BJ (cell line): ENCODE data around the gene FXYD6. TPM values are rescaled to one million over a fixed set of nuclear protein-coding genes. Genes with fewer than 3 reads are reported as not detected.

Experiments
- CTCF ChIA-PET: fragments of 350-600 bp; formaldehyde crosslinking; extraction: SDS; loops from one replicate; lab custom pipeline; 2021; ENCODE audit warnings: antibody characterized with exemption, inconsistent platforms; lab: Yijun Ruan, JAX
- POLR2A ChIA-PET: fragments of 300-600 bp; sonication (Branson Sonifier 250); formaldehyde crosslinking; extraction: SDS; loops from one replicate; lab custom pipeline; 2021; ENCODE audit warnings: antibody characterized with exemption; lab: Charles Lee
- DNase-seq: peaks from one replicate; pipeline ENCODE4 v3.0.0-alpha.2; 2011; ENCODE audit warnings: low read depth
- H3K27me3 ChIP-seq: 2 replicates; pipeline ENCODE4 v1.6.0; 2011; ENCODE audit warnings: low read length; ENCODE audit not compliant: control insufficient read depth, insufficient read depth
- H3K36me3 ChIP-seq: 2 replicates; pipeline ENCODE4 v1.5.1; 2011; ENCODE audit warnings: low read length; ENCODE audit not compliant: control insufficient read depth, insufficient read depth
- H3K4me3 ChIP-seq: 2 replicates; pipeline ENCODE4 v1.5.1; 2011; ENCODE audit warnings: low read depth, mild to moderate bottlenecking, control low read depth, low read length
- polyA plus RNA-seq: library from polyadenylated mRNA; depleted of rRNA; stranded (reverse); fragments of >200 nt; gene quantifications from 2 replicates; pipeline ENCODE4 v1.2.3, GENCODE V29; 2011
- TF ChIP-seq, protein P1 (sequence below): IDR thresholded peaks from 2 replicates; pipeline ENCODE4 v1.5.1; 2011; ENCODE audit warnings: low read depth, mild to moderate bottlenecking, control low read depth, inconsistent platforms, low read length, moderate library complexity; ENCODE audit not compliant: insufficient read depth

The FXYD6 gene
- polyA plus RNA-seq, 1 experiment = not detected

DNA sequence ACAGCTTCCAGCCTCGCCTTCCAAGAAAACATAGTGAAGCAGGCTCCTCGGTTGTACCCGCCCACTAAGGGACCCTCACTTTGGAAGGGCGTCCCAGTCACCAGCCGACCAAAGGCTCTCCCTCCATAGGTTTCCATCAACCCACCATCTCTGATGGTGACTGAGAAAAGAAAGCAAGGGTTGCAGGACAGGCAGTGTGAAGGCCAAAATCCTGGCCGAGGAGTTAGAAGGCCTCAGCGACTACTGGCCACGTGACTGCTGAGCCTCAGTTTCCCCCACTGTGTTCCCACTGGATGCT, 2.7 kb downstream of the FXYD6 start:
- Histone ChIP-seq H3K4me3 (no peak overlapping the region), H3K36me3 (no peaks in the 10 kb centered on the region), H3K27me3 (peaks cover 38% of the 10 kb centered on the region)
- ChIA-PET CTCF (no interaction called here), POLR2A (no interaction called here)
- TF ChIP-seq, protein P1, sequence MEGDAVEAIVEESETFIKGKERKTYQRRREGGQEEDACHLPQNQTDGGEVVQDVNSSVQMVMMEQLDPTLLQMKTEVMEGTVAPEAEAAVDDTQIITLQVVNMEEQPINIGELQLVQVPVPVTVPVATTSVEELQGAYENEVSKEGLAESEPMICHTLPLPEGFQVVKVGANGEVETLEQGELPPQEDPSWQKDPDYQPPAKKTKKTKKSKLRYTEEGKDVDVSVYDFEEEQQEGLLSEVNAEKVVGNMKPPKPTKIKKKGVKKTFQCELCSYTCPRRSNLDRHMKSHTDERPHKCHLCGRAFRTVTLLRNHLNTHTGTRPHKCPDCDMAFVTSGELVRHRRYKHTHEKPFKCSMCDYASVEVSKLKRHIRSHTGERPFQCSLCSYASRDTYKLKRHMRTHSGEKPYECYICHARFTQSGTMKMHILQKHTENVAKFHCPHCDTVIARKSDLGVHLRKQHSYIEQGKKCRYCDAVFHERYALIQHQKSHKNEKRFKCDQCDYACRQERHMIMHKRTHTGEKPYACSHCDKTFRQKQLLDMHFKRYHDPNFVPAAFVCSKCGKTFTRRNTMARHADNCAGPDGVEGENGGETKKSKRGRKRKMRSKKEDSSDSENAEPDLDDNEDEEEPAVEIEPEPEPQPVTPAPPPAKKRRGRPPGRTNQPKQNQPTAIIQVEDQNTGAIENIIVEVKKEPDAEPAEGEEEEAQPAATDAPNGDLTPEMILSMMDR = no peak
- no peak for DNase-seq

DNA sequence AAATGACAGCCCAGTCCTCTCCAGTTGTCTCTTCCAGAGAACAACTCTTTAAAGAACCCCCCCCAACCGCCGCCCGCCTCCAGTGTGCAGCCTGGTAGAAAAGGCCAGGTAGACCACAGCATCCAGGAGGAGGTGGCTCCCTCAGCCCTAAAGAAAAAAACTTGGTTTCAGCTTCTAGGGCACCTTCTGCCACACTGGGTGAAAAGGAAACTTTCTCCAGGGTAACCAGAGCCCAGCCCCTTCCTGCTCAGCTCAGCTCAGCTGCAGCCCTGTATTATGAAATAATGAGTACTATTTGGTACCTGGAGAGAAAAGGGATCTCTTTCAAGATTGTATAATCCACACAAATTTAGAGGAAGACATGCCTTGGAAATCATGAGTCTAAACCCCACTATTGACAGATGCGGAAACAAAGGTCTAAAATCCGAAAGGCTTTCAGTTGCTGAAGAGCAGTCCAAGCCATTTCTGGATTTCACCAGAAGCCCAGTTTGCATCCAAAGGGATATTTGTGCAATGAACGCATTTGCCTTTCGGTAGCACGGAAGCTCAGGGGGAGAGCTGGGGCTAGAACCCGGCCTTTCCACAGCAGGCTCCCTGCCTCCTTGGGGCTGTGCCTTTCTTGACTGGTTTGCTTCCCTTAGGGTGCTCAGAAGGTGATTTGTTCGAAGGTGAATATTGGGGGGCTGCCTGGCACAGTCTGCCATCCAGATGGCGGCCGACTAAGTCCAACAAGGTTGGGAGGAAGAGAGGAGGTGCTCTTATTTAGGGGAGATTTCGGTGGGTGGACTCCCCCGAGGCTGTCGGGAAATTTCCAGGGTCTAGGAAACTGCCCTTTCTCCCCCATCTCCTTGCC, 3.3 kb downstream of the FXYD6 start:
- TF ChIP-seq, protein P1 = no peak
- Histone ChIP-seq H3K36me3 (no peaks in the 10 kb centered on the region), H3K4me3 (no peak overlapping the region), H3K27me3 (peaks cover 38% of the 10 kb centered on the region)
- ChIA-PET POLR2A (no interaction called here), CTCF (interaction anchor here (1.1 kb wide), 1 partner anchor 29 kb away, joined by 4 read pairs; no protein-coding TSS in a partner anchor)
- no peak for DNase-seq

DNA sequence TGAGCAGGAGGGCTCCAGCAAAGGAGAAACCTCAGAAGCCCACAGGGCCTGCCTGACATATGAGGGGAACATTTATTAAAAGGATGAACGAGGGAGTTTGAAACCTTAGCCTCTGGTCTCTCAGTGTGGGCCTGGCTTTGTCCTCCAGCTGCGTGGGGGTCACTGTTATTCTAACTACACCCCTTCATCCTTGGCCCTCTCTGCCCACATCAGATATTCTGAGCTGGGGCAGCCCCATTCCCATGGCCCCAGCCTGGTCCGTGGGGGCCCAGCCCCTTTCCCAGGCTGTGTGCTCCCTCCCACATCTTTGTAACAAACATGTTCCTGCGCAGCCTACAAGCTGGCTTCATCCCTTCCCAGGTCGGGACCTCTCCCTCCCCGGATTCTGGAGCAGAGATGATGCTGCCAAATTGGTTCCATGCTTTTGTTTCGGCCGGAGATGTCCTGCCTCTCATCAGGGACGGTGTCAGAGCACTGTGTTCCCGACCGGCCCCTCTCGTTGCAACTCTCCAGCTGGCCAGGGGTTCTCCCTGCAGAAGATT, 4.0 kb downstream of the FXYD6 start:
- H3K4me3 ChIP-seq = no peak overlapping the region
- H3K27me3 ChIP-seq = peaks cover 33% of the 10 kb centered on the region
- CTCF ChIA-PET = interaction anchor here (1.1 kb wide), 1 partner anchor 29 kb away, joined by 4 read pairs; no protein-coding TSS in a partner anchor
- no peaks in the 10 kb centered on the region for H3K36me3 ChIP-seq
- TF ChIP-seq, protein P1 = no peak
- no peak for DNase-seq
- POLR2A ChIA-PET = no interaction called here

DNA sequence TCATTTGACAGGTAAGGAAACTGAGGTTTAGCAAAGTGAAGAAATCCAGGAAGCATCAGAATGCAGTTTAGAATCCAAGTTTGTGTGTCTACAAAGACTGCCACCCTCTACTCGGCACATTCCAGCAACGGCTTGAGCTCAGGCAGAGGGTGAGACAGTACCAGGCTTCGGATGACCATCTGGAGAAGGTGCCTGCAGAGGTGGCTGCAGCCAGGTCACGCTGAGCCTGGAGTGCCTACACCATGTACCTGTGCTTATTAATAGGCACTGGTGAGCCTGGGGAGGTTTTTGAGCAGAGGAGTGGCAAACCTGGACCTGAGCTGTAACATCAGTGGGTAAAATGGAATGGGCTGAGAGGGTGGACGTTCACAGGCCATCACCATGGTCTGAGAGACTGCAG, 4.7 kb downstream of the FXYD6 start:
- H3K27me3 ChIP-seq = peaks cover 28% of the 10 kb centered on the region
- H3K36me3 ChIP-seq = no peaks in the 10 kb centered on the region
- ChIA-PET POLR2A (no interaction called here), CTCF (interaction anchor here (1.1 kb wide), 1 partner anchor 28 kb away, joined by 4 read pairs; no protein-coding TSS in a partner anchor)
- H3K4me3 ChIP-seq = no peak overlapping the region
- DNase-seq = no peak
- TF ChIP-seq, protein P1 = no peak

DNA sequence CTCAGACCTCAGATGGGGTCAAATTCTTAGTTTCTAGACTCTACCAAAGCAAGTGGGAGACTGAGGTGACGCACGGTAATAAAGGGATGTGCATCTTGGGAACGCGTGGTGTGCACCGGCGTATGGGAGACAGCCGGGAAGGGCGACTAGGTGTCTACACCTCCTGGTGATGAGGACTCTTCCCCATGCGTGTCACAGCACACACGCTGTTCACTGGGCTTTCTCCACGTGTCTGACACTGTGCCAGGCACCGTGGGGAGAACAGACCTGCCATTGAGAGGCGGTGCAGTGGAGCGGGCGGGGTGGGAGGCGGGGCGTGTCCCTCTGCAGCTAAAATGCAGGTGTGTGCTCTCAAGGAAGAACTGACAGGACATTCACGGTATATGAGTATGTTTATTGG, 5.3 kb downstream of the FXYD6 start:
- TF ChIP-seq, protein P1 = no peak
- CTCF ChIA-PET = no interaction called here
- no peak for DNase-seq
- Histone ChIP-seq H3K36me3 (no peaks in the 10 kb centered on the region), H3K27me3 (peaks cover 26% of the 10 kb centered on the region), H3K4me3 (no peak overlapping the region)
- POLR2A ChIA-PET = no interaction called here
